ENCODE measurements around the gene HLA-DPA1.

The HLA-DPA1 gene

GRCh38 chr6:33076406-33076934 is 3.0 kb upstream of the HLA-DPA1 start:
- DNase-seq (ENCODE audit: low read depth) = no peak
- no peak for TF ChIP-seq CTCF (IDR thresholded peaks at IDR 0.05; ENCODE audit: low read depth, low read length, missing control alignments)
- no peak overlapping the region for H3K4me3 ChIP-seq (ENCODE audit: low read depth, low read length)
- in situ Hi-C loops (cut with HindIII; ENCODE audit: low sequenced_read_pairs) = no loop called here

GRCh38 chr6:33075568-33076405 is 2.3 kb upstream of the HLA-DPA1 start, which contains the start of gene HLA-DPB1:
HLA-DPB1 (plus strand) TSS chr6:33075990; CDS start chr6:33076042, 52 bp downstream.
- no peak within 1 kb of the TSS for H3K4me3 ChIP-seq (ENCODE audit: low read depth, low read length)
- TF ChIP-seq CTCF (IDR thresholded peaks at IDR 0.05; ENCODE audit: low read depth, low read length, missing control alignments) = no peak
- in situ Hi-C loops (cut with HindIII; ENCODE audit: low sequenced_read_pairs) = no loop called here
- peak; percentile 8 for DNase-seq (ENCODE audit: low read depth)

GRCh38 chr6:33075208-33075567 is 1.7 kb upstream of the HLA-DPA1 start:
- no peak for DNase-seq (ENCODE audit: low read depth)
- H3K4me3 ChIP-seq (ENCODE audit: low read depth, low read length) = no peak overlapping the region
- TF ChIP-seq CTCF (IDR thresholded peaks at IDR 0.05; ENCODE audit: low read depth, low read length, missing control alignments) = no peak
- in situ Hi-C loops (cut with HindIII; ENCODE audit: low sequenced_read_pairs) = no loop called here

- H3K4me3 ChIP-seq (ENCODE audit: low read depth, low read length) = no peak overlapping the region
- in situ Hi-C loops (cut with HindIII; ENCODE audit: low sequenced_read_pairs) = no loop called here
- TF ChIP-seq CTCF (IDR thresholded peaks at IDR 0.05; ENCODE audit: low read depth, low read length, missing control alignments) = no peak
- no peak for DNase-seq (ENCODE audit: low read depth)
Measured at GRCh38 chr6:33072508-33073100, 845 bp downstream of the HLA-DPA1 start.

GRCh38 chr6:33071569-33071968 is 1.9 kb downstream of the HLA-DPA1 start:
- no peak for TF ChIP-seq CTCF (IDR thresholded peaks at IDR 0.05; ENCODE audit: low read depth, low read length, missing control alignments)
- no peak for DNase-seq (ENCODE audit: low read depth)
- in situ Hi-C loops (cut with HindIII; ENCODE audit: low sequenced_read_pairs) = no loop called here
- H3K4me3 ChIP-seq (ENCODE audit: low read depth, low read length) = no peak overlapping the region

- no peak for TF ChIP-seq CTCF (IDR thresholded peaks at IDR 0.05; ENCODE audit: low read depth, low read length, missing control alignments)
- H3K4me3 ChIP-seq (ENCODE audit: low read depth, low read length) = no peak overlapping the region
- in situ Hi-C loops (cut with HindIII; ENCODE audit: low sequenced_read_pairs) = no loop called here
- DNase-seq (ENCODE audit: low read depth) = no peak
Measured at GRCh38 chr6:33070909-33071308, 2.5 kb downstream of the HLA-DPA1 start.

Data from astrocyte of the cerebellum (primary cell).